22Rv1 (cell line): ENCODE measurements around the gene IGSF8.
"Not testable (repeated sequence)": the region's sequence is repeated elsewhere in the genome, so short reads cannot be mapped to it uniquely, and the experiment has no call there.

Experiments used
- H3K27ac ChIP-seq: fragments of 450-650 bp; 2 replicates; pipeline ENCODE4 v1.5.1; 2017
- ZFX ChIP-seq: fragments of 450-650 bp; IDR thresholded peaks from 2 replicates; pipeline ENCODE4 v1.6.1; 2017; ENCODE audit warnings: antibody characterized with exemption, borderline replicate concordance
- TF ChIP-seq, protein P1 (sequence below): fragments of 450-650 bp; IDR thresholded peaks from 2 replicates; pipeline ENCODE4 v1.5.1; 2017; ENCODE audit warnings: mild to moderate bottlenecking

The IGSF8 gene

DNA sequence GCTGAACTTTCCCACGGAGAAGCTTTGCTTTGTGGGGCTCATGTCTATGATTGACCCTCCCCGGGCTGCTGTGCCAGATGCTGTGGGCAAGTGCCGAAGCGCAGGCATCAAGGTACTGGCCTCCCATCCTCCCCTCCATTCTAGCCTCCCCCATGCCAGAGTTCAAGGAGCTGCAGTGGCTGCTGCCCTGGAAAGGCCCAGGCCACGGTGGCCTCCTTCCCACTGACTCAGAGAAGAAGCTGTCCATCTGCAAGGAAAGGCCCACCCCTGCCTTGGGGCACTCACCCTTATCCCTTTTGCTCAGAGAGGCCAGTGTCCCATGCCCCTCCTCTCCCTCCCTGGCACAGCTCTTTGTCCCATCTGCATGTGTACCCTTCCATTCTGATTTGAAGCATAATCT is 32.1 kb upstream of the IGSF8 start:
- TF ChIP-seq, protein P1, sequence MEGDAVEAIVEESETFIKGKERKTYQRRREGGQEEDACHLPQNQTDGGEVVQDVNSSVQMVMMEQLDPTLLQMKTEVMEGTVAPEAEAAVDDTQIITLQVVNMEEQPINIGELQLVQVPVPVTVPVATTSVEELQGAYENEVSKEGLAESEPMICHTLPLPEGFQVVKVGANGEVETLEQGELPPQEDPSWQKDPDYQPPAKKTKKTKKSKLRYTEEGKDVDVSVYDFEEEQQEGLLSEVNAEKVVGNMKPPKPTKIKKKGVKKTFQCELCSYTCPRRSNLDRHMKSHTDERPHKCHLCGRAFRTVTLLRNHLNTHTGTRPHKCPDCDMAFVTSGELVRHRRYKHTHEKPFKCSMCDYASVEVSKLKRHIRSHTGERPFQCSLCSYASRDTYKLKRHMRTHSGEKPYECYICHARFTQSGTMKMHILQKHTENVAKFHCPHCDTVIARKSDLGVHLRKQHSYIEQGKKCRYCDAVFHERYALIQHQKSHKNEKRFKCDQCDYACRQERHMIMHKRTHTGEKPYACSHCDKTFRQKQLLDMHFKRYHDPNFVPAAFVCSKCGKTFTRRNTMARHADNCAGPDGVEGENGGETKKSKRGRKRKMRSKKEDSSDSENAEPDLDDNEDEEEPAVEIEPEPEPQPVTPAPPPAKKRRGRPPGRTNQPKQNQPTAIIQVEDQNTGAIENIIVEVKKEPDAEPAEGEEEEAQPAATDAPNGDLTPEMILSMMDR = no peak
- TF ChIP-seq ZFX = no peak
- H3K27ac ChIP-seq = no peak overlapping the region

DNA sequence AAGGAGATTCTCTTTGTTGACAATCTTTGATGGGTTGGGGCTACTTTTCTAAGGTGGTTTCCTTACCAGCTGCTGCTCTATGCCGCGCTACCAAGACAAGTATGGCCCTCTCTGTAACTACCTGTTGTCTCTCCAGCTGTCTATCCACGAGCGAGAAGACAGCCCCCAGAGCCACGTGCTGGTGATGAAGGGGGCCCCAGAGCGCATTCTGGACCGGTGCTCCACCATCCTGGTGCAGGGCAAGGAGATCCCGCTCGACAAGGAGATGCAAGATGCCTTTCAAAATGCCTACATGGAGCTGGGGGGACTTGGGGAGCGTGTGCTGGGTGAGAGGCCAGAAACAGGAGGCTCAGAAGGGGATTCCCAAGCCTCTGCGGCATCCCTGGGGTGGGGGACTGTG is 31.5 kb upstream of the IGSF8 start:
- TF ChIP-seq, protein P1 = no peak
- no peak for TF ChIP-seq ZFX
- no peak overlapping the region for H3K27ac ChIP-seq

DNA sequence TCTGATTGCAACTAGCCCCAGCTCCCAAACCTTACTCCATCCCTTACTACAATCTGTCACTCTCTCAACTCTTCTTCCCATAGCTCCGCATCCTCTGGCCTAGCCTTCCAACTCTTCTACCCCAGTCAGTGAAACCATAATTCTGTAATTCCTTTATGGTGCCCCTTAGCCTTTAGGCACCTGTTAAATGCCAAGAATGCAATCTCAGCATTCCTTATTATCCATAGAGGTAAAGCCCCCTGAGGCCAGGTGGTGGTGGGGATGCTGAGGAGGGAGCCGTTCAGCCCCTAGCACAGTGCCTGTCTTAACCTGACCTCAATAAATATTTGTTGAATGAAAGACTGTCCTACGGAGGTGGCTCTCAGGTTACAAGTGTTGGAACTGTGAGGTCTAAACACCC is 31.1 kb upstream of the IGSF8 start:
- no peak overlapping the region for H3K27ac ChIP-seq
- no peak for TF ChIP-seq ZFX
- TF ChIP-seq, protein P1 = no peak

- TF ChIP-seq, protein P1 = no peak
- no peak for TF ChIP-seq ZFX
These were observed 30.6 kb upstream of the IGSF8 start for GRCh38 chr1:160129046-160129445.

GRCh38 chr1:160128636-160129035 is 30.2 kb upstream of the IGSF8 start:
- no peak overlapping the region for H3K27ac ChIP-seq
- no peak for TF ChIP-seq ZFX
- TF ChIP-seq, protein P1 = no peak

More at GRCh38 chr1:160129046-160129445, 30.6 kb upstream of the IGSF8 start:
- no peak overlapping the region for H3K27ac ChIP-seq

- TF ChIP-seq, protein P1 = no peak
- TF ChIP-seq ZFX = no peak
These were observed 29.6 kb upstream of the IGSF8 start for GRCh38 chr1:160127865-160128523.

GRCh38 chr1:160127381-160127780 is 29.0 kb upstream of the IGSF8 start:
- no peak overlapping the region for H3K27ac ChIP-seq
- TF ChIP-seq ZFX = no peak
- TF ChIP-seq, protein P1 = no peak

More at GRCh38 chr1:160127865-160128523, 29.6 kb upstream of the IGSF8 start:
- H3K27ac ChIP-seq = no peak overlapping the region

GRCh38 chr1:160126342-160126741 is 27.9 kb upstream of the IGSF8 start:
- H3K27ac ChIP-seq = not testable (repeated sequence)
